NCI-H2196 treated with DMSO at 0.1 percent for 48 hours (cell line): ENCODE data around the gene MVK.

Experiments used
- DNase-seq: peaks from one replicate; lab custom pipeline; 2025; ENCODE audit not compliant: unreplicated experiment; lab: John Stamatoyannopoulos, UW

Gene MVK

GRCh38 chr12:109626378-109627115, 53.0 kb downstream of the MVK start:
- DNase-seq = no peak

- no peak for DNase-seq
Measured at GRCh38 chr12:109627633-109628032, 54.0 kb downstream of the MVK start.

GRCh38 chr12:109630107-109630506, 56.5 kb downstream of the MVK start:
- no peak for DNase-seq

- no peak for DNase-seq
Measured at GRCh38 chr12:109630815-109631214, 57.2 kb downstream of the MVK start.

- DNase-seq = no peak
Measured at GRCh38 chr12:109631302-109631701, 57.7 kb downstream of the MVK start.

- DNase-seq = no peak
Measured at GRCh38 chr12:109631751-109632150, 58.2 kb downstream of the MVK start.

- DNase-seq = no peak
Measured at GRCh38 chr12:109632342-109632741, 58.7 kb downstream of the MVK start.

- DNase-seq = no peak
Measured at GRCh38 chr12:109635717-109636116, 62.1 kb downstream of the MVK start.

GRCh38 chr12:109637348-109637747, 63.8 kb downstream of the MVK start:
- no peak for DNase-seq

- no peak for DNase-seq
Measured at GRCh38 chr12:109637996-109638395, 64.4 kb downstream of the MVK start.

- DNase-seq = no peak
Measured at GRCh38 chr12:109638735-109639134, 65.1 kb downstream of the MVK start.

- DNase-seq = no peak
Measured at GRCh38 chr12:109639151-109639872, 65.7 kb downstream of the MVK start.

GRCh38 chr12:109640961-109641360, 67.4 kb downstream of the MVK start:
- no peak for DNase-seq

- DNase-seq = no peak
Measured at GRCh38 chr12:109641422-109641821, 67.8 kb downstream of the MVK start.

GRCh38 chr12:109642506-109643132, 69.0 kb downstream of the MVK start:
- no peak for DNase-seq

- DNase-seq = no peak
Measured at GRCh38 chr12:109645194-109645593, 71.6 kb downstream of the MVK start.

GRCh38 chr12:109645708-109646107, 72.1 kb downstream of the MVK start:
- no peak for DNase-seq
